GM21423 (cell line): Measurements from ENCODE around the gene CALHM1.
A peak's percentile ranks its signal among the peaks of the same experiment; 100 is the strongest.

ENCODE experiments used
- ATAC-seq: cut with Tn5 transposase; IDR thresholded peaks from one replicate; pipeline ENCODE4 v1.9.1; 2021; ENCODE audit warnings: mild to moderate bottlenecking, moderate library complexity; ENCODE audit not compliant: unreplicated experiment

The CALHM1 gene

DNA sequence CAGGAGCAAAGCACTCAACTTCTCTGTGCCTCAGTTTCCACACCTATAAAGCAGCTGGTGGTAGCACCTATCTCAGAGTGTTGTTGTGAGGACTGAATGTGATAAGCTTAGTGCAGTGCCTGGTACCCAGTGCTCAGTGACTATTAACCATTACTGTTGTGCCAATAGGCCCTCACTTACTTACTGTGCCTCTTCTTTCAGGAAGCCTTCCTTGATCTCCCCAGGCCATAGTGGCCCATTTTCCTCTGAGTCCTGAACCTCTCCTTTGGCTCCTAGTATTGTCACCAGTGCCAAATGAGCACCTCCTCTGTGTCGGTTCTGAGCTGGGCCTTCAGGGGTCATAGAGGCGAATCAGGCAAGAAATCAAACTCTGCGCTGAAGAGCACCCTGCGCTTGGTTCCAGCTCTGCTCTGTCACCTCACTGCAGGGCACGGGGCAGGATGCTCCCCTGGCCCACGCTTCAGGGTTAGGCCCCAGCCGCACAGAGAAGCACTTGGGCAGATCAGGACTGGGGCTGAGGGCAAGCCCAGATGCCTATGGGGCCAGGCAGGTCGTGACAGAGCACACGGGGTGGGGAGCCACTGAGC, 2.5 kb downstream of the CALHM1 start:
- ATAC-seq: no peak

DNA sequence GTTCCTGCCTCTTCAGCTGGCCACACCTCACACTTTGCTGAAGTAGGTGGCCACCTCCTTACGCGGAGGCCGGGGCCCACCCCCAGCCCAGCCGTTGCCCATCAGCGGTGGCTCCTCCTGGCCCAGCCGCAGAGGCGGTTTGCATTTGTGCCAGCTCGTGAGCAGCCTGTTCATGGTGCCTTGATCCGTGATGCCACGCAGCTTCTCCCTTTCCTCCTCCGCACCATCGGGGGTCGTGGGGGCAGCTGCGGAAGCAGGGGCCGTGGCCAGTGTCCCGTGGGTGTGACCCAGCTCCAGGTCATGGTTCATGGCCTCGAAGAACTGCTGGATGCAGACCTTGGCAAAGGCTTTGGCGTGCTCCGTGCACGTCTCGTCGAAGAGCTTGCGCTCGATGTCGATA, 3.5 kb downstream of the CALHM1 start:
- ATAC-seq: no peak

DNA sequence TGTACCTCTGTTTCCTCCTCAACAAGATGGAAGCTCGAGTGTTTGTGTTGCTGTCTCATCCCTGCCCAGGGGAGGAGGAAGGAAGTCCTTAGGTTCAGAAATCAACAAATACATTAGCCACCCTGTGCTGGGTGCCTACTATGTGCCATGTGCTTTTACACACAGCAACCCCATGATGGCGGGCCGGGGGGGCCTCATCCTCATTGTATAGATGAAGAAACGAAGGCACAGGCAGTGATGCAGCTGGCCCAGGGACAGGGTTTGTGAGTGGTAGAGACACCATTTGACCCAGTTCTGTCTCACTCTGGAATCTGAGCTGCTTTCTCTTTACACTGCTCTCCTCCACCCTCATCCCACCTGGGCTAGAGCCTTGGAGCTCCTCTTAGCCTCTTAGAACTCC, 4.7 kb downstream of the CALHM1 start:
- no peak for ATAC-seq

DNA sequence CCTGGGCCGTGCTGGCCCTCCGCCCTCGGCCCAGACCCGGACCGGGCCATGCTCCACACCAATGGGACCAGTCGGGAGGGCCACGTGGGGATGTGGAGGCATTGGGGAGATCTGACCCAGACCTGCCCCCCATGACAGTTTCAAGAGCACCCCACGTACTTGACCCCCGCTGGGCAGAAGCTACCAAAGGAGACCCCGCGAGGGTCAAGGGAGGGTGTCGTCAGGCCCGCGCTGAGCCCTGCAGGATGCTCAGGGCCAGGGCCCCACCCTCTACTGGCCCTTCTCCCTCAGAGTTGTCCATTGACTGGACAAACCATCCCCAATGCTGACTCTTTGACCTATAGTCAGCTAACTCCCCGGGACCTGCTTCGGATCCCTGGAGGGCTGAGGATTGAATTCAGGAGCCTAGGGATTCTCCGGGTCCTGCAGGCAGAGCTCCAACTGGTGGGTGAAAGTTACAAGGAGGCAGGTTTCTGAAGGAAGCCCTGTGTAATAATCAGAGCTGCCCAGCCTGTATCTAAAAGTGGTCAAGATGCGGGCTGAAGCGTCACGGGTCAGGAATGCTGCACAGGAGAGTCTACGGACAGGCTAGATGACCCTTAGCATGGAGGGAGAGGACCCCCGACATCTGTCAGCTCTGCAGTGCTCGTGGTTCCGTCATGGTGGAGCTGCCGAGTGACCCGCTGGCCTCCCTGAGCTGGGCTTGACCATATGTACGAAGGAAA, 6.0 kb downstream of the CALHM1 start:
- no peak for ATAC-seq

DNA sequence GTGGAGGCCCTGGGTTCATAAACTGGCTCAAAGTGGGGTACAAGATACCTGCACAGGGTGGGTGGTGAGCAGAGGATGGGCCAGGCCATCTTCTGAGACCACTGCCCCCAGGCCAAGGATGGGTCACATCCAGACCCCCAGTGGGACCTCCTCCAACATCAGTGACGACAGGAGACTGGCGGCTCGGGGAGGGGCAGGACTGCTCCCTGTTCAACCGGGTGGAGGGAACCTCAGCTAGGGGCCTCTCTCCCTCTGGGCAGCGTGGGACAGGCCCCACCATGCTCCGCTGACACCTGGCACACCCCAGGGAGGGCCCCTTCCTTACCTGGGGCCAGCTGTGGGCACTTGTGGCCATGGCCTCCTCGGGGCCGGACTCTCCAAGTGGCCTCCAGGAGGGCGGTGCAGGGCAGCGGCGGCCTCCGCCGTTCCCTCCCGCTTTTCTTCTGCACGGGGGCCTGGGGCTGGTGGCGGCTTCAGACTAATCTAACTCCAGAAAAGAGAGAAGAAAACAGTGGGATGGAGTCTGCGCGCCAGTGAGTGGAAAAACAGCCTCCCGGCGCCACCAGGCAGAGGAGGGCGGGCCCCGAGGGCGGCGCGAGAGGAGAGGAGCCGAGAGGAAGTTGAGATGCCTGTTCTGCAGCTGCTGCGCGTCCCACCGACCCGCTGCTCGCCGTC, 6.7 kb downstream of the CALHM1 start, which contains the start of gene CALHM2:
TSS of gene CALHM2 (minus strand) at position 540 of the 675 bp plus-strand sequence. CDS start 2,429 bp downstream, outside the sequence.
- peak; percentile 55 for ATAC-seq

DNA sequence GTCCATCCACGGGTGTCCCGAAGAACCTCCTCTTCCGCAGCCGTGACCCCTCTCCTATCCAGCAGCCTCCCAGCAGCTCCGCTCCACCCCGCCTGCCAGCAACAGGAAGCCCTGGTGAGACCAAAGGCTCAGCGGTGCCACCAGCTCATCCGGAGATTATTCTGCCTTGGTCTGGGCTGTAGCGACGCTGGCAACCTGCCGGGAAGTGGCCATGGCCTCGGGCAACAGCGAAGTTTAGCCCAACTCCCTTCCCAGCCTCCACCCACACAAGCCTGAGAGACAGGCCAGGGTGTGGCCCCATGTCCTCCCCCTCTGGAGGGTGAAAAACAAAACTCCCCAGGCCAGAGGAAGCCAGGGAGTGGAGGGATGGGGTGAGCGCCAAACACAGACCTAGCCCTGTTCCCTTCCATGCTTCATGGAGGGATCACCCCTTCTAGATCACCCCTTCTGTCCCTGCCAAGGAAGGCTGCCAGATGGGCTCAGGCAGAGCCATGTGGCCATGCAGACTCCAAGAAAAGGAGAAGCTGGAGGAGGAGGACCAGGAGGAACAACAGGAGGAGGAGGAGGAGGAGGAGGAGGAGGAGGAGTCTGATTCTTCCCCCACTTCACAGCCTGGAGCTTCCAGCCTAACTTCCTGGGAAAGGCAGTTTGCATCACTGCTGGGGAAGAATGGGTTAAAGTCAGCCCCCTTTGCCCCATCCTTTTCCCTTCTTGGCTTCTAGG, 7.4 kb downstream of the CALHM1 start:
- no peak for ATAC-seq

DNA sequence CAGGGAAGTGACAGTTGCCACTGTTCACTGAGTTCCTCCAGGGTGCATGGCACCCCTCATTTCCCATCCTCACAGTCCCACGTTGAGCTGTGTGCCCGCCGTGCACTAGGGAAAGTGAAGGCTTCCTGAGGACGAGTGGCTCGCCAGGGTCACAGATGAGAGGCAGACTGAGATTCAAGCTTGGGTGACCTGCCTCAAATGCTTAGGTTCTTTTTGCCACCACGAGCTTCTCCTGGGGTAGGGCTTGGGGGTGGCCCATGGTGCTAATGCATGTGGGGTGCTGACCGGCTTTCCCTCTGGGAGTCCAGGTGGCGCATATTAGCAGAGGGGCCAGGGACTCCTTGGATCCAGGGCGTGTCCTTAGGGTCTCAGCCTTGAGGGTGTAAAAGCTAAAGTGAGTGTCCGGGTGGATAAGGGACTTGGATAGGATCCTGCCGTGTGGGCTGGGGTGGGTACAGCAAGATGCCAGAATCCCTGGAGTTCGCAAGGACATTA, 8.5 kb downstream of the CALHM1 start:
- no peak for ATAC-seq

DNA sequence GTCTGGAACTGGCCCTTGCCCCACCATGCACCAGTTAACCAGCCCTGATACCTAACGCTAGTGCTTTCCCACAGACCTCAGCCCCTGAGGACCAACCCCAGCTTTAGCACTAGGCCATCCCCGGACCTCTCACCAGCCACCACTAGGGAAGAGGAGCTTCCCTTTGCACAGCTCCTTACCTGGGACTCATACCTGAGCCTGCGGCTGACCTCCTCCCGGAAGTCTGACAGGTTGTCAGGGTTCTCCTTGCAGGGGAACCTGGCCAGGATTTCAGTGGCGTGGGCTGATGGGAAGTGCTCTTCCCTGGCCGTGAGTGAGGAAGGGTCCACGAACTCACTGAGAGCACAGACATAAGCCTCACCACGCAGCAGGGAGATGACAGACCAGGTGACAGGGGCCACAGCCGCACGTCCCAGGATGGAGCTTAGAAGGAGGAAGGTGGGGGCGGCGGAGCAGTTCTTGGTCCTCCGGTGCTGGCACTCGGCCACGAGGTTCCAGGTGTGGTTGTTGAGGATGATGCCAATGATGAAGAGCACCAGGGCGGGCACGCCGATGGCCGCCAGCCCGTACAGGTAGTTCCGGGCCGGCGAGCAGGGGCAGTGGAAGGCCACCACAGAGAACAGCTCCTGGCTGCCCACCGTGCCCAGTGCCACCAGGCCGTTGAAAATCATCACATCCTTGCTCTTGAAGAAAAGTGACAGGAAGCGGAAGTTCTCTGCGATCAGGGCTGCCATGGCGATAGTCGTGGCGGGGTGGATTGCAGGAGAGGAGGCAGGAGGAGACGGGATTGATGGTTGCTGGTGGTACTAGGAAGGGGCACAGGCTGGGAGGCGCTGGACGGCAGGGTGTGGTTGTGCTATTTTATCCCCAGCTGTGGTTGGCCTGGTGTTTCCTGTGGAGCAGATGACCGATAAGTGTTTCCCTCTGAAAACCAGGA, 9.2 kb downstream of the CALHM1 start:
- ATAC-seq: no peak

DNA sequence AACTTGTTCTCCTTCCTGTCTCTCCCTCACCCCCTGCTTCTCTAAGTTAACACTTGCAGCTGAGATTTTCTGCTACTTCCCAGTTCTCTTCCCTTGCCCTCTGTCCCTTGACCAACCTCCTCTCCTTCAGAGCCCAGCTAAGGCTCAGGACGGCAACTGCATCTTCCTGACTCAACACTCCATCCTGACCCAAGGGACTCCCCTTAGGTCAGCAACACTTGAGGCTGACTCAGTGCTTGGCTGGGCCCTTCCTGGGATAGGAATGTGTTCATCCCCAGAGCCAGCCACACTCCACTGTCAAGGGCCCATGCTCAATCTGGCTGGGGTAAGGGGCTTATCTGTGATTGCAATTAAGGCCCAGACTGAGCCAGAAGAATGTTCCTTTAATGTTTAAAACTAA, 10.0 kb downstream of the CALHM1 start:
- ATAC-seq: no peak

DNA sequence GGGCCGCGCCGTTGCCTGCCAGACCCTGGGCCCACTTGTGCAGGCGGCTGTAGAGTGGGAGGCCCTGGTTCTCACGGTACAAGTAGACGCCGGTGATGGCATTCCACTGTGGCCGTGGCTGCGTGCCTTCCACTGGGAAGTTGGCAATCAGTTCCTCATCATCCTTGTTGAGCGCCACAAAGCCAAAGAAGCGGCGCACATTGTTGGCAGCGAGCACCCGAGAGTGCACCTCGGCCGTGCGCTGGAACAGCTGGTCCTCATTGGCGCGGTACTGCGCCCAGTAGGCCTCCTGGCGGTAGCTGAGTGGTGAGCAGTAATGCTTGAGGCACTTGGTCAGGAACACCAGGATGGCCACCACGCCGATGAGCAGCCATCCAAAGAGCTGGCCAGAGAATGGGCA, 11.5 kb downstream of the CALHM1 start:
- ATAC-seq: no peak

DNA sequence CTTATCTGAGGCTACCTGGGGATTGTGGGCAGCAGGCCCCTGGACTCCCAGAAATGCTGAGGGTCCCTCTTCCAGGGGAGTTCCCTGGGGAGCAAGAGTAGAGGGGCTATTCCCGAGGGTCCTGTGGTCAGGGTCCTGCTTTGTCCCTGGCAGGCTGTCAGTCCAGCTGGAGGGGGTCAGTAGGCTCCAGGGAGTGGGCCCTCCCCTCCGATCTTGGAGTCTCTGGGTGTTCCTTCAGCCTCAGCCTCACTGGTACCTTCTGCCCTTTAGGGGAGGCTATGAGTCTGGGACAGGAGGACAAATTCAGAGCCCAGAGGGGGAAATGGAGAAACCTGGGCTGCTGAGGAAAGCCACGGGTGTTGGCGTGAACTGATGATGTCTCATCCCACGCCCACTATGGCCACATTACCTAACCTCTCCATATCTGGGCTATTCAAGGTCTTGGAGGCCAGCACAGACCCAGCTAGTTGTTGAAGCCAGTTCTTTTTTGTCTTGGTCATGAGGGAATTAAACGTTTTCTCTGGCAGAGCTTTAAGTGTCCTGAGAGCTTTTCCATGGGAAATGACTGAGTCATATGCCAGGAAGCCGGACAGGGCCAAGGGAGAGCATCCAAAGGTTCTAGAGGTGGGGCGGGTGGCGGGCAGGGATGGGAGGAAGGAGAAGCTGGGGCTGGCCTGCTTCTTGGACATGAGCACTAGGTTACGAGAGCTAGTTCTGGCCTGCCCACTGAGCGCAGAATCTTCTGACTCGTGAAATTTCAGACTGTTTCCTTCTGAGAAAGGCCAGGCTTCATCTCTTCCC, 12.7 kb downstream of the CALHM1 start:
- no peak for ATAC-seq

DNA sequence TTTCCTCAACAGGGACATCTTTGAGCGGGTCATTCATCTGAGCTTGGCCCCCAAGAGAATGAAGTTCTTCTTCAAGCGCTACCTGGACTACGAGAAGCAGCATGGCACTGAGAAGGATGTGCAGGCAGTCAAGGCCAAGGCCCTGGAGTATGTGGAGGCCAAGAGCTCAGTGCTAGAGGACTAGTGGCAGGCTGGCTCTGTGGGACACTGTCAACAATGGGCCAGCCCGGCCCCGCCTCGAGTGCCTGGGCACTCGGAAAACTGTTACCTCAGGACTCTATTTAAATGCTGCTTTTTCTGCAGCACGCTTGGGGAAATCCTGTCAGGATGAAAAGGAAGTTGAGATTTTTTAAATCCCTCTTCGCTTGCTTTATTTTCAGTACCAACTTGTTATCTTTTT, 13.3 kb downstream of the CALHM1 start:
- ATAC-seq: no peak

DNA sequence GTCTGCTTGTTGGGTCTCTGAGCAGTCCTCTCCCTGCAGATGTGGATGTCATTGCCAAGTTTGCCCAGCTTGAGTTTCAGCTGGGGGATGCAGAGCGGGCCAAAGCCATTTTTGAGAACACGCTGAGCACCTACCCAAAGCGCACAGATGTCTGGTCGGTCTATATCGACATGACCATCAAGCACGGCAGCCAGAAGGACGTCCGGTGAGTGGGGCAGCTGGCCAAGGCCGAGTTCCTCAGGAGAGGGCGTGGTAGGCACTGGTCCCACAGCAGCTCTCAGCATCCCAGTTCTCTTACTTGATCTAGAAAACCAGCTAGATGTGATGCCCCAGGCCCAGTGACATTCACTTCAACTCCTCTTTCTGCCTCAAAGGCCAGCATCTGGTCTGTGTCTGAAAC, 14.2 kb downstream of the CALHM1 start:
- no peak for ATAC-seq

DNA sequence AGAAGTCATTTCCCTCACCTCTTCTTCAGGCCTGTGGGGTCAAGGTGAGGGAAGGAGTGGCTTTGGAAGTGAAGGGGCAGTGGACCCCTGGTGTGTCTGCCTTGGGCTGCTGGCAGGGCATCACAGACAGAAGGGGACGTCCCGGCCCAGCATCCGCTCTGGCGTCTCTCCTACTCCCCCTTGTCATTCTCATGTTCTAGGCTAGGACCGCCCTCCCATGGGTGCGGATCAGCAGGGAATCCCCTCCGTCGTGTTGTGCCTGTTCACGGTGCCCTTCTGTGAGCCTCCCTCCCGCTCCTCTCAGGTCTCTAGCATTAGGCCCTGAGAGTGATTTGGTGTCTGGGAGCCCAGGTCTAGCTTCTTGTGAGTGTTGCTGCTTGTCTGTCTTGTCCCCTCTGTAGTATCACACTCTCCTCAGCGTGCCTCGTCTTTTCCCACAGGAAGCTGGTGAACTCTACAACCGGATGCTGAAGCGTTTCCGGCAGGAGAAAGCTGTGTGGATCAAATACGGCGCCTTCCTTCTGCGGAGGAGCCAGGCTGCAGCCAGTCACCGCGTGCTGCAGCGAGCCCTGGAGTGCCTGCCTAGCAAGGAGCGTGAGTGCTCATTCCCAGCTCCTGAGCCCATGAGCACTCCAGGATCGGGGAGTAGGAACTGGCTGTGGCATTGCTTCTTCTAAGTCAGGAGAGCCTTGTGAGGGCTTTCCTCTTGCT, 15.1 kb downstream of the CALHM1 start:
- ATAC-seq: no peak

DNA sequence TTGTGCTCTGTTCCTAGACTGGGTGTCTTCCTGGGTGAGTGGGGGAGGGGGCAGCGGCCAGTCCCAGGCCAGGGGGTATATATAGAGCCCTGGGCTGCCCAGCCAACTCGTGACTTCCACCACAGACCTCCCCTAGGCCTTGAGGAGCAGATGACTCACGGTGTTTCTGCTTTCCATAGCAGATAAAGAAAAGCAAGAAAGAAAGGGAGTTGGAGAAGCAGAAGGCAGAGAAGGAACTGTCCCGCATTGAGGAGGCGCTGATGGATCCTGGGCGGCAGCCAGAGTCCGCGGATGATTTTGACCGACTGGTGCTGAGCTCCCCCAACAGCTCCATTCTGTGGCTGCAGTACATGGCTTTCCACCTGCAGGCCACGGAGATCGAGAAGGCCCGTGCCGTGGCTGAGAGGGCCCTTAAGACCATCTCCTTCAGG, 16.7 kb downstream of the CALHM1 start:
- no peak for ATAC-seq

DNA sequence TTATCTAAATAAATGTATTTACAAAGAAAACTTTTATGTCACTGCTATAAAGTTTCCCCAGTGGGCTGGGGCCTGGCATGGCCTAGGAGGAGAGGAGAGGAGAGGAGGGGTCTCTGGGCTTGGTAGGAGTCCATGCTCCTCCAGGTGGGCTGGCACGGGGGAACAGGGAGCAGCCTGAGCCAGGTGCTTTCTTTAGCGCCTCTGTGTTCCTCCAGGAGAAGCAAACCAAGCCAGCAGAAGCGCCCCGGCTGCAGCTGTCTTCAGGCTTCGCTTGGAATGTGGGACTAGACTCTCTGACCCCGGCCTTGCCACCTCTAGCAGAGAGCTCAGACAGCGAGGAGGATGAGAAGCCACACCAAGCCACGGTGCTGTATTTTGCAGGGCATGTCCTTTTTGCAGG, 17.1 kb downstream of the CALHM1 start:
- ATAC-seq: no peak

DNA sequence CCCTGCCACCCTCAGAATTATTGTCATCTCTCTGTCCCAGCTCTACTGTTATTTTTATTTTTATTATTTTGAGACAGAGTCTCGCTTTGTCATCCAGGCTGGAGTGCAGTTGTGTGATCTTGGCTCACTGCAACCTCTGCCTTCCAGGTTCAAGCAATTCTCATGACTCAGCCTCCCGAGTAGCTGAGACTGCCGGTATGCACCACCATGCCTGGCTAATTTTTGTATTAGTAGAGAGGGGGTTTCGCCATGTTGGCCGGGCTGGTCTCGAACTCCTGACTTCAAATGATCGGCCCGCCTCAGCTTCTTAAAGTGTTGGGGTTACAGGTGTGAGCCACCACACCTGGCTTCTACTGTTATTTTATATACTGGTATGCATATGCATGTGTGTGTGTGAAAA, 17.5 kb downstream of the CALHM1 start:
- ATAC-seq: no peak

DNA sequence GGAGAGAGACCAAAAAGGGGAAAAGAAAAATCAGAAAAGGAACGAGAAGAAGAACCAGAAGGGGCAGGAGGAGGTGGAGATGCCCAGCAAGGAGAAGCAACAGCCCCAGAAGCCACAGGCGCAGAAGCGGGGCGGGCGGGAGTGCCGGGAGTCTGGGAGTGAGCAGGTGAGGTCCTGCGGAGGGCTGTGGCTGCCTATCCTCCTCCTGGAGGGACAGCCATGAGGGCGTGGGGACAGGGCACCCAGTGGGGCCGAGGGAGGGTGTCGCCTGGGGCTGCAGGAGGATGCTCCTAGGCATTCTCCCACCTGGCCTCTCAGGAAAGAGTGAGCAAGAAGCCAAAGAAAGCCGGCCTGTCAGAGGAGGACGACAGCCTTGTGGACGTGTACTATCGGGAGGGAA, 18.3 kb downstream of the CALHM1 start:
- ATAC-seq: no peak

DNA sequence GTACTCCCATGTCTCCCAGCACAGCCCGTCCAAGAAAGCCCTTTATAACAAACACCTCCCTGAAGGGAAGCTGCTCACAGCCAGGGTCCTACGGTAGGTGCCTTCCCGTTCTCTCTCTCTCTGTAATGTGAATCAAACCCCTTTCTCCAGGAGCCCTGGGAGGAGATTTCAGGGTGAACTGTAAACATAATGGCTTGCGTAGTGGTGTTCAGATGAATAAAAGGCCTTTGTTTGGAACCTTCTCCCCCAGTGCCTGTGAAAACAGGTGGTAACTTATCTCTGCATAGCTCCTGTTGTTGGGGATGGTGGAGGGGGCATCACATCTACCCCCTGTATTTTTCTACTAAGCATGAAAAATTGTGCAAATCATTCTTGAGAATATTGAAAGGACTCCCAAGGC, 18.9 kb downstream of the CALHM1 start:
- ATAC-seq: no peak
